OCI-LY7 (cell line): ENCODE measurements around the gene SP140L. TPM values are rescaled to one million over a fixed set of nuclear protein-coding genes. Genes with fewer than 3 reads are reported as not detected.
"Not testable (repeated sequence)": the region's sequence is repeated elsewhere in the genome, so short reads cannot be mapped to it uniquely, and the experiment has no call there.

Experiments
- BruUV-seq: library from RNA; stranded (reverse); fragments of 400-500 nt; replicated peaks from 2 replicates; lab custom pipeline; 2021; lab: Mats Ljungman, UMichigan
- CTCF ChIA-PET: fragments of 300-600 bp; sonication (Branson Sonifier 250); formaldehyde crosslinking; loops from one replicate; lab custom pipeline; 2022; ENCODE audit warnings: antibody characterized with exemption; ENCODE audit not compliant: unreplicated experiment; lab: Charles Lee
- POLR2A ChIA-PET: fragments of 300-600 bp; sonication (Branson Sonifier 250); formaldehyde crosslinking; loops from one replicate; lab custom pipeline; 2022; ENCODE audit warnings: antibody characterized with exemption; lab: Charles Lee
- DNase-seq: peaks from one replicate; pipeline ENCODE4 v3.0.0-alpha.2; 2015; ENCODE audit warnings: low spot score
- H2AFZ ChIP-seq: fragments of 200-600 bp; sonication (generic), shearing (Covaris generic); 2 replicates; pipeline ENCODE4 v1.6.1; 2014; ENCODE audit warnings: mild to moderate bottlenecking, antibody characterized with exemption, low read length, moderate library complexity
- H3K27ac ChIP-seq: fragments of 200-600 bp; sonication (generic); 2 replicates; pipeline ENCODE4 v1.5.1; 2014; ENCODE audit warnings: mixed run types, low read depth, mild to moderate bottlenecking, moderate library complexity, low read length, inconsistent platforms; ENCODE audit not compliant: poor library complexity, severe bottlenecking
- H3K36me3 ChIP-seq: fragments of 200-600 bp; sonication (generic); 2 replicates; pipeline ENCODE4 v1.6.1; 2014; ENCODE audit warnings: mild to moderate bottlenecking, antibody characterized with exemption, low read length, moderate library complexity, mixed read lengths; ENCODE audit not compliant: insufficient read depth
- H3K4me1 ChIP-seq: fragments of 200-600 bp; sonication (generic); 2 replicates; pipeline ENCODE4 v1.5.1; 2014; ENCODE audit warnings: mild to moderate bottlenecking, low read length; ENCODE audit not compliant: insufficient read depth, poor library complexity, severe bottlenecking
- H3K4me2 ChIP-seq: fragments of 200-600 bp; sonication (generic); 2 replicates; pipeline ENCODE4 v1.6.1; 2014; ENCODE audit warnings: mild to moderate bottlenecking, low read length
- H3K4me3 ChIP-seq: fragments of 200-600 bp; sonication (generic); 2 replicates; pipeline ENCODE4 v1.5.1; 2014; ENCODE audit warnings: mild to moderate bottlenecking, low read depth, low read length; ENCODE audit not compliant: poor library complexity, severe bottlenecking
- H3K79me2 ChIP-seq: fragments of 200-600 bp; sonication (generic); 2 replicates; pipeline ENCODE4 v1.6.1; 2016; ENCODE audit warnings: low read depth, mild to moderate bottlenecking, low read length, moderate library complexity, mixed read lengths; ENCODE audit not compliant: insufficient read depth
- H3K9me2 ChIP-seq: fragments of 200-600 bp; sonication (generic); 2 replicates; pipeline ENCODE4 v1.6.1; 2016; ENCODE audit warnings: mild to moderate bottlenecking, low read length, mixed read lengths; ENCODE audit not compliant: insufficient read depth
- H3K9me3 ChIP-seq: fragments of 200-600 bp; sonication (generic); 2 replicates; pipeline ENCODE4 v1.6.1; 2014; ENCODE audit warnings: mild to moderate bottlenecking, mixed run types, low read length, mixed read lengths
- H4K20me1 ChIP-seq: fragments of 200-600 bp; sonication (generic); 2 replicates; pipeline ENCODE4 v1.6.1; 2014; ENCODE audit warnings: mild to moderate bottlenecking, antibody characterized with exemption, low read length, moderate library complexity, mixed read lengths; ENCODE audit not compliant: insufficient read depth
- EZH2phosphoT487 ChIP-seq: fragments of 200-600 bp; sonication (generic); IDR thresholded peaks from 2 replicates; pipeline ENCODE4 v1.6.1; 2018; ENCODE audit warnings: low read depth, borderline replicate concordance, mild to moderate bottlenecking, mixed run types, antibody characterized with exemption, low read length, moderate library complexity, mixed read lengths
- intact Hi-C: fragments of 100-400 bp; cut with micrococcal nuclease; formaldehyde crosslinking; loops from one replicate; pipeline ENCODE4 v1.10.0; 2022; ENCODE audit not compliant: unreplicated experiment
- total RNA-seq, 2 experiments: library from RNA; depleted of rRNA in 1 of 2; stranded (reverse); fragments of >200 nt in 1 of 2; shearing (Covaris generic) in 1 of 2; gene quantifications; 2 replicates each; pipeline ENCODE4 v1.2.3, GENCODE V29; 2014 to 2022
- TF ChIP-seq, protein P1 (sequence below): fragments of 200-600 bp; sonication (generic); conservative IDR thresholded peaks from 2 replicates; pipeline ENCODE4 v1.5.1; 2014; ENCODE audit warnings: mild to moderate bottlenecking, antibody characterized with exemption, low read length, moderate library complexity, mixed read lengths

Gene SP140L
- total RNA-seq, 2 experiments from 2014 or later = 10.4 to 19.3 TPM

GRCh38 chr2:230403746-230404145 is 76.8 kb downstream of the SP140L start:
- H3K27ac ChIP-seq = no peak overlapping the region
- no peak overlapping the region for H2AFZ ChIP-seq
- no peaks in the 10 kb centered on the region for H3K9me3 ChIP-seq
- H3K4me3 ChIP-seq = no peak overlapping the region
- ChIA-PET POLR2A (interaction anchor here (0.8 to 1.1 kb wide), 2 partner anchors 9 to 68 kb away, joined by 3 read pairs; no protein-coding TSS in a partner anchor), CTCF (no interaction called here)
- TF ChIP-seq, protein P1, sequence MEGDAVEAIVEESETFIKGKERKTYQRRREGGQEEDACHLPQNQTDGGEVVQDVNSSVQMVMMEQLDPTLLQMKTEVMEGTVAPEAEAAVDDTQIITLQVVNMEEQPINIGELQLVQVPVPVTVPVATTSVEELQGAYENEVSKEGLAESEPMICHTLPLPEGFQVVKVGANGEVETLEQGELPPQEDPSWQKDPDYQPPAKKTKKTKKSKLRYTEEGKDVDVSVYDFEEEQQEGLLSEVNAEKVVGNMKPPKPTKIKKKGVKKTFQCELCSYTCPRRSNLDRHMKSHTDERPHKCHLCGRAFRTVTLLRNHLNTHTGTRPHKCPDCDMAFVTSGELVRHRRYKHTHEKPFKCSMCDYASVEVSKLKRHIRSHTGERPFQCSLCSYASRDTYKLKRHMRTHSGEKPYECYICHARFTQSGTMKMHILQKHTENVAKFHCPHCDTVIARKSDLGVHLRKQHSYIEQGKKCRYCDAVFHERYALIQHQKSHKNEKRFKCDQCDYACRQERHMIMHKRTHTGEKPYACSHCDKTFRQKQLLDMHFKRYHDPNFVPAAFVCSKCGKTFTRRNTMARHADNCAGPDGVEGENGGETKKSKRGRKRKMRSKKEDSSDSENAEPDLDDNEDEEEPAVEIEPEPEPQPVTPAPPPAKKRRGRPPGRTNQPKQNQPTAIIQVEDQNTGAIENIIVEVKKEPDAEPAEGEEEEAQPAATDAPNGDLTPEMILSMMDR = no peak
- TF ChIP-seq EZH2phosphoT487 = no peak
- H3K4me2 ChIP-seq = no peak overlapping the region
- H3K79me2 ChIP-seq = no peaks in the 10 kb centered on the region
- H4K20me1 ChIP-seq = no peaks in the 10 kb centered on the region
- no peaks in the 10 kb centered on the region; the same call in 1 of the 2 replicates for H3K36me3 ChIP-seq
- BruUV-seq = no TSS peak
- DNase-seq = no peak
- intact Hi-C loops = no loop called here
- H3K4me1 ChIP-seq = no peaks in the 10 kb centered on the region
- no peaks in the 10 kb centered on the region for H3K9me2 ChIP-seq

DNA sequence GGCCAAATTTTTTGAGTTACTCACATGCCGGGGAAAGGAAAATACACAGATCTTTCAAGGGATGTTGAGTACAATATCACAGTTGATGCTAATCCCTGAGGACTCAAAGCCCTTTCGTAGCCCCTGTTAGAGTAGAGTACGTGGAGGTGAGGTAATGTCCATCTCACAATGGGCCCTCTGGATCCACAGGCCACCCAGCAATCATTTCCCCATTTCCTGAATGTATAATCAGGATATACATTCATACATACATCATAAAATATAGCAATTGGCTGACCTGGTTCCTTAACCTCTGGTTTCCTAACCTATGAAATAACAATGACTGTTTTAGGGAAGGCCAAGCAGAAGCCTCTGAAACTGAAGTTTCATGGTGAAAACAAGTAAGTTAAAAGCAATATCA is 78.8 kb downstream of the SP140L start:
- no peak for DNase-seq
- Histone ChIP-seq H3K79me2 (no peaks in the 10 kb centered on the region), H2AFZ (no peak overlapping the region), H3K9me2 (no peaks in the 10 kb centered on the region), H3K4me3 (no peak overlapping the region), H3K36me3 (no peaks in the 10 kb centered on the region; the same call in 1 of the 2 replicates), H3K9me3 (no peaks in the 10 kb centered on the region), H3K4me2 (no peak overlapping the region), H4K20me1 (no peaks in the 10 kb centered on the region), H3K27ac (no peak overlapping the region), H3K4me1 (no peaks in the 10 kb centered on the region)
- CTCF ChIA-PET = no interaction called here
- no TSS peak for BruUV-seq
- POLR2A ChIA-PET = no interaction called here
- no peak for TF ChIP-seq EZH2phosphoT487
- TF ChIP-seq, protein P1 = no peak
- intact Hi-C loops = no loop called here

DNA sequence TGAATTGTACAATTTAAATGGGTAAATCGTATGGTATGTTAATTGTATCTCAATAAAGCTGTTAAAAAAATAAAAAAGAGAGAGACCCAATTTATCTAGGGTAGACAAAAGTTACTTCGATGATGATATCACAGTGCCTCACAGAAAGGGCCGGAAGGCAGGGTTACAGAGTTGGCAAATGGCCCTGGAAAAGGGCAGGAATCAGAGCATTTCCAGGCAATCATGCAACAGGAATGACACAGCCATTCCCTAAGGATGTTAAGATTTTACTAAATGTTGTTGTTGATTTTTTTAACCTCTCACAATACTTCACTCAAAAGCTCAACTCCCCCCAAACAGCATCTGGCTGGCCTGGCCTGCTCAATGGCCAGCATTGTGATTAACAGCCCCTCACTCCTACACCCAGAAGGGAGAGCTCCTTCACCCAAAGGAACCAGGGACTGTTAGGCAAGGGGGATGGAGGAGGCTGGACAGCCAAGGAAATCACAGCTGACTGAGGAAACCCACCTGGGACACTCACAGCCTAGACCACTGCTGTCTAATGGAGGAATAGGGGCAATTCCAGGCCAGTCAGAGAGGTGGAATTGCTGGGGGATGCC is 81.3 kb downstream of the SP140L start:
- ChIA-PET POLR2A (no interaction called here), CTCF (no interaction called here)
- no peak overlapping the region for H3K27ac ChIP-seq
- H3K36me3 ChIP-seq = no peaks in the 10 kb centered on the region; the same call in 1 of the 2 replicates
- H3K4me2 ChIP-seq = no peak overlapping the region
- no peak overlapping the region for H2AFZ ChIP-seq
- H3K4me3 ChIP-seq = no peak overlapping the region
- no TSS peak for BruUV-seq
- intact Hi-C loops = no loop called here
- H3K9me3 ChIP-seq = no peaks in the 10 kb centered on the region
- no peaks in the 10 kb centered on the region for H3K79me2 ChIP-seq
- no peak for DNase-seq
- peaks cover 12% of the 10 kb centered on the region for H3K4me1 ChIP-seq
- TF ChIP-seq EZH2phosphoT487 = no peak
- TF ChIP-seq, protein P1 = no peak
- no peaks in the 10 kb centered on the region for H4K20me1 ChIP-seq
- no peaks in the 10 kb centered on the region for H3K9me2 ChIP-seq

DNA sequence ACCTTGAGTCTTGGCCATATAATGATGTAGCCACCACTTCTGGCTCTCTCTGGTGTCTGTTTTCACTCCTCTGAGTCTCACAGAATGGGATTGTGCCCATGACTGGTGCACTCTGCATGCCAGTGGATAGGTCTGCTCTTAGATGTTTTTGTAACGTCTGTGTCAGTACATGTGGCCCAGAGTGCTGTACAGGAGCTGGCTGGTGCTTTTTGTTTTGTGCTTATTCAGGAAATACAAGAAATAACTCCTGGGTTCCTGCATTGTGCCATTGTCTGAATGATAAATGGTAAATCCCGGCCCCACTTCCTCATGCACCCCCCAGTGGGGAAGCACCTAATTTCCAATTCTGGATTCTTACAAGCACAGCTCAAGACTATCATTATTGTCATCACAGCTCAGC is 82.3 kb downstream of the SP140L start:
- CTCF ChIA-PET = interaction anchor here (0.7 kb wide), 1 partner anchor 8 kb away, joined by 5 read pairs; no protein-coding TSS in a partner anchor
- POLR2A ChIA-PET, H3K4me3 ChIP-seq, H3K9me2 ChIP-seq, H3K9me3 ChIP-seq, intact Hi-C loops, DNase-seq, H2AFZ ChIP-seq, H3K4me2 ChIP-seq, H3K79me2 ChIP-seq, H4K20me1 ChIP-seq, H3K27ac ChIP-seq, BruUV-seq, H3K36me3 ChIP-seq: not testable (repeated sequence)
- peaks cover 21% of the 10 kb centered on the region for H3K4me1 ChIP-seq
